GM12878 (cell line): ENCODE measurements around the gene VPREB1. TPM values are rescaled to one million over a fixed set of nuclear protein-coding genes. Genes with fewer than 3 reads are reported as not detected.
"Not testable (repeated sequence)": the region's sequence is repeated elsewhere in the genome, so short reads cannot be mapped to it uniquely, and the experiment has no call there.

Source experiments
- ATAC-seq: fragments of 200-7000 bp; cut with Tn5 transposase; 3 replicates; pipeline ENCODE4 v1.9.1; 2020; ENCODE audit warnings: mild to moderate bottlenecking, moderate library complexity
- BruUV-seq: library from RNA; stranded (reverse); fragments of 400-500 nt; replicated peaks from 2 replicates; lab custom pipeline; 2021; lab: Mats Ljungman, UMichigan
- CTCF ChIA-PET: fragments of 300-600 bp; sonication (Branson Sonifier 250); formaldehyde crosslinking; extraction: SDS; loops from one replicate; lab custom pipeline; 2021; ENCODE audit warnings: inconsistent platforms; lab: Yijun Ruan, JAX
- POLR2A ChIA-PET: fragments of 350-600 bp; formaldehyde crosslinking; extraction: SDS; loops from one replicate; lab custom pipeline; 2021; ENCODE audit warnings: inconsistent platforms; lab: Charles Lee
- RAD21 ChIA-PET: fragments of 300-600 bp; sonication (Branson Sonifier 250); formaldehyde crosslinking; loops from one replicate; lab custom pipeline; 2023; ENCODE audit warnings: antibody characterized with exemption; ENCODE audit not compliant: unreplicated experiment; lab: Charles Lee
- SMC1A ChIA-PET: fragments of 300-600 bp; sonication (Branson Sonifier 250); formaldehyde crosslinking; loops from one replicate; lab custom pipeline; 2023; ENCODE audit not compliant: unreplicated experiment, uncharacterized antibody; lab: Charles Lee
- DNase-seq: peaks from one replicate; pipeline ENCODE4 v3.0.0-alpha.2; 2011; ENCODE audit warnings: low read depth, low spot score
- FAIRE-seq: peaks from 3 replicates; lab custom pipeline; 2011; peaks lifted over from hg19 to GRCh38; lab: Jason Lieb, UNC
- H2AFZ ChIP-seq: 2 replicates; pipeline ENCODE4 v1.6.0; 2011; ENCODE audit warnings: low read depth, low read length, control low read depth; ENCODE audit not compliant: control insufficient read depth
- H3K27ac ChIP-seq: 2 replicates; pipeline ENCODE4 v1.5.1; 2011; ENCODE audit warnings: control low read depth; ENCODE audit not compliant: control insufficient read depth, insufficient read depth
- H3K27me3 ChIP-seq, 2 experiments: replicated peaks in 1 of 2; 2 replicates each; pipeline versions ENCODE4 v1.6.0 to v1.6.1; 2011; ENCODE audit warnings: low read length in 1 of 2; ENCODE audit not compliant: control insufficient read depth in 2 of 2, insufficient read depth in 2 of 2
- H3K36me3 ChIP-seq, 2 experiments: 2 replicates each; pipeline ENCODE4 v1.5.1; 2011; ENCODE audit warnings: low read length in 1 of 2; ENCODE audit not compliant: control insufficient read depth in 2 of 2, insufficient read depth in 2 of 2
- H3K4me1 ChIP-seq: 2 replicates; pipeline ENCODE4 v1.6.1; 2011; ENCODE audit warnings: mild to moderate bottlenecking, low read length, moderate library complexity, mixed read lengths; ENCODE audit not compliant: control insufficient read depth, insufficient read depth
- H3K4me2 ChIP-seq: 2 replicates; pipeline ENCODE4 v1.6.0; 2011; ENCODE audit warnings: control low read depth; ENCODE audit not compliant: control insufficient read depth, insufficient read depth
- H3K4me3 ChIP-seq: fragments of 200-600 bp; sonication (generic); 2 replicates; pipeline ENCODE4 v1.5.1; 2016
- H3K79me2 ChIP-seq: 2 replicates; pipeline ENCODE4 v1.6.0; 2011; ENCODE audit warnings: low read length; ENCODE audit not compliant: control insufficient read depth, insufficient read depth
- H3K9ac ChIP-seq: 2 replicates; pipeline ENCODE4 v1.8.0; 2011; ENCODE audit warnings: low read length, control low read depth, mixed read lengths; ENCODE audit not compliant: control insufficient read depth, insufficient read depth
- H3K9me3 ChIP-seq: replicated peaks from 3 replicates; pipeline ENCODE4 v1.5.1; 2011; ENCODE audit warnings: mild to moderate bottlenecking, low read length; ENCODE audit not compliant: control insufficient read depth, insufficient read depth
- H4K20me1 ChIP-seq: 2 replicates; pipeline ENCODE4 v1.6.0; 2011; ENCODE audit not compliant: control insufficient read depth, insufficient read depth
- MAX ChIP-seq: IDR thresholded peaks from 2 replicates; pipeline ENCODE4 v1.6.1; 2012; ENCODE audit warnings: low read depth, low read length, improper control_type of control experiment
- NKRF ChIP-seq: fragments of 450-650 bp; conservative IDR thresholded peaks from 2 replicates; pipeline ENCODE4 v1.6.1; 2017; ENCODE audit warnings: mild to moderate bottlenecking, moderate library complexity
- WGBS: methylation state at CpG from one replicate; pipeline ENCODE4 v1.1.6; 2016; ENCODE audit warnings: low lambda C conversion rate; ENCODE audit not compliant: insufficient replicate concordance, insufficient coverage; ENCODE audit errors: missing lambda C conversion rate; 5-methylcytosine and 5-hydroxymethylcytosine counted together
- in situ Hi-C: fragments of 300-500 bp; cut with MboI; formaldehyde crosslinking; loops from 9 replicates; pipeline ENCODE4 v1.14.3; 2018; ENCODE audit warnings: mixed read lengths
- intact Hi-C: fragments of 100-400 bp; cut with micrococcal nuclease; formaldehyde crosslinking; loops from one replicate; pipeline ENCODE4 v1.14.2; 2022; ENCODE audit not compliant: unreplicated experiment
- polyA plus RNA-seq, 11 experiments: library from polyadenylated mRNA; depleted of rRNA in 4 of 11; unstranded in 6 of 11; stranded (reverse) in 5 of 11; fragments of >200 nt; fragmentation: Nextera tagmentation in 4 of 11; fragmentation: Illumina TruSeq in 1 of 11; extraction: Ambion mirVana in 4 of 11; extraction: Trizol in 1 of 11; gene quantifications; 1 replicate in 1 of 11; 2 replicates in 10 of 11; pipeline versions ENCODE4 v1.2.1 to v1.2.3, GENCODE V29; 2011 to 2016; ENCODE audit warnings: inconsistent platforms in 2 of 11, missing spikeins in 2 of 11, low read depth in 1 of 11
- total RNA-seq, 4 experiments: library from RNA; depleted of rRNA in 3 of 4; stranded (reverse); fragments of >200 nt in 3 of 4; fragmentation: Illumina TruSeq in 1 of 4; extraction: Trizol in 1 of 4; gene quantifications; 2 replicates each; pipeline versions ENCODE4 v1.2.1 to v1.2.3, GENCODE V29; 2013 to 2021

Gene VPREB1
- total and polyA plus RNA-seq, 10 of the 15 experiments (the other 5 are each of a cell fraction or from before 2014, with no cell fraction given), result not detected

- no peak for TF ChIP-seq MAX
- TF ChIP-seq NKRF, result no peak
- TF ChIP-seq, all 136 proteins: peak for 0
These were observed 4.3 kb downstream of the VPREB1 start (continued) for GRCh38 chr22:22248878-22249277.

GRCh38 chr22:22250651-22251050, 6.1 kb downstream of the VPREB1 start:
- not testable (repeated sequence) for BruUV-seq

GRCh38 chr22:22256133-22256532, 11.5 kb downstream of the VPREB1 start:
- H3K79me2 ChIP-seq, ATAC-seq, H3K27me3 ChIP-seq, FAIRE-seq, in situ Hi-C loops, RAD21 ChIA-PET, H3K9me3 ChIP-seq, SMC1A ChIA-PET, H3K27ac ChIP-seq, H3K4me1 ChIP-seq, H3K36me3 ChIP-seq, H2AFZ ChIP-seq, H4K20me1 ChIP-seq, H3K4me2 ChIP-seq, CTCF ChIA-PET, BruUV-seq, H3K9ac ChIP-seq, intact Hi-C loops, DNase-seq, H3K4me3 ChIP-seq: not testable (repeated sequence)
- WGBS, result 78% methylated on average over 13 of the region's 13 CpGs
- POLR2A ChIA-PET, result interaction anchor here (0.5 kb wide), 1 partner anchor 9 kb away, joined by 6 read pairs; no protein-coding TSS in a partner anchor

More at GRCh38 chr22:22250651-22251050, 6.1 kb downstream of the VPREB1 start:
- H3K27me3 ChIP-seq, DNase-seq, H3K27ac ChIP-seq, H4K20me1 ChIP-seq, in situ Hi-C loops, RAD21 ChIA-PET, H3K36me3 ChIP-seq, H3K79me2 ChIP-seq, H3K9me3 ChIP-seq, H3K9ac ChIP-seq, SMC1A ChIA-PET, FAIRE-seq, intact Hi-C loops, H3K4me1 ChIP-seq, H3K4me2 ChIP-seq, CTCF ChIA-PET, ATAC-seq, POLR2A ChIA-PET, H3K4me3 ChIP-seq, H2AFZ ChIP-seq: not testable (repeated sequence)
- 69% methylated on average over 8 of the region's 8 CpGs for WGBS

- H3K27ac ChIP-seq, ATAC-seq, in situ Hi-C loops, H3K27me3 ChIP-seq, H3K4me1 ChIP-seq, BruUV-seq, SMC1A ChIA-PET, H3K4me3 ChIP-seq, DNase-seq, H2AFZ ChIP-seq, H3K9me3 ChIP-seq, POLR2A ChIA-PET, H3K79me2 ChIP-seq, CTCF ChIA-PET, H4K20me1 ChIP-seq, H3K36me3 ChIP-seq, H3K9ac ChIP-seq, FAIRE-seq, RAD21 ChIA-PET, H3K4me2 ChIP-seq, intact Hi-C loops: not testable (repeated sequence)
- WGBS, result 70% methylated on average over 7 of the region's 7 CpGs
These were observed 14.2 kb downstream of the VPREB1 start for GRCh38 chr22:22258597-22259415.
